Measurements from ENCODE around the gene ADAMTS4.

ADAMTS4 gene

GRCh38 chr1:161193561-161194235 lies 5.2 kb downstream of the ADAMTS4 start:
- FAIRE-seq (no peak), DNase-seq (ENCODE audit: insufficient read length, low spot score) (no peak)
- TF ChIP-seq CTCF (IDR thresholded peaks at IDR 0.05; ENCODE audit: insufficient read depth, missing control alignments): no peak

GRCh38 chr1:161192476-161193465 lies 6.1 kb downstream of the ADAMTS4 start:
- FAIRE-seq (peak; percentile 80), DNase-seq (ENCODE audit: insufficient read length, low spot score) (peak; percentile 90)
- peak; percentile 99 for TF ChIP-seq CTCF (IDR thresholded peaks at IDR 0.05; ENCODE audit: insufficient read depth, missing control alignments)

- no peak for FAIRE-seq
- no peak for DNase-seq (ENCODE audit: insufficient read length, low spot score)
Measured at GRCh38 chr1:161191971-161192370, 6.9 kb downstream of the ADAMTS4 start.

GRCh38 chr1:161190962-161191521 lies 7.8 kb downstream of the ADAMTS4 start:
- TF ChIP-seq CTCF (IDR thresholded peaks at IDR 0.05; ENCODE audit: insufficient read depth, missing control alignments): no peak
- DNase-seq (ENCODE audit: insufficient read length, low spot score) (no peak), FAIRE-seq (no peak)

More at GRCh38 chr1:161191971-161192370, 6.9 kb downstream of the ADAMTS4 start:
- no peak for TF ChIP-seq CTCF (IDR thresholded peaks at IDR 0.05; ENCODE audit: insufficient read depth, missing control alignments)

- DNase-seq (ENCODE audit: insufficient read length, low spot score): no peak
- no peak for TF ChIP-seq CTCF (IDR thresholded peaks at IDR 0.05; ENCODE audit: insufficient read depth, missing control alignments)
- FAIRE-seq: no peak
Measured at GRCh38 chr1:161189036-161189435, 9.8 kb downstream of the ADAMTS4 start.

GRCh38 chr1:161188381-161188780 lies 10.5 kb downstream of the ADAMTS4 start:
- TF ChIP-seq CTCF (IDR thresholded peaks at IDR 0.05; ENCODE audit: insufficient read depth, missing control alignments): no peak
- FAIRE-seq (no peak), DNase-seq (ENCODE audit: insufficient read length, low spot score) (no peak)
